Measurements from ENCODE around the gene CTBP2.
"Not testable (repeated sequence)": the region's sequence is repeated elsewhere in the genome, so short reads cannot be mapped to it uniquely, and the experiment has no call there.

The CTBP2 gene

GRCh38 chr10:125082471-125082870, 77.9 kb downstream of the CTBP2 start:
- DNase-seq: not testable (repeated sequence)

DNA sequence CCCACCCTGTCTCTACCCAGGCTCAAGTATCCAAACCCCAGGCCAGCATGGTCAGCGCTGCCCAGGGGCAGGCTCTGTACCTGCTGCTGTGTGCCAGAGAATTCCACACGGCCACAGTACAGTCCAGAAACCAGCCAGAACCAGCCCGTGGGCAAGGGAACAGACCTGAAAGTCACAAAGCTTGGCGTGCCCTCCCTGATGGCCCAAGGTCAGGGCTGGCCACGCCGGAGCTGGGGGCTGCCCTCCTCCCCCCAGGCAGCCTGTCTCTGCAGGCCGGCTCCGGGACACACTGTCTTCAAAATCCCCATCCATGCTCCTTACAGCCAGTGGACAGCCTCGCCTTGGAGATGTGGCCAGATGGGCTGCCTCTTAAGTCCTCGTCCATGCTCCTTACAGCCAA, 78.4 kb downstream of the CTBP2 start:
- no peak for DNase-seq

GRCh38 chr10:125080984-125081383, 79.4 kb downstream of the CTBP2 start:
- no peak for DNase-seq

DNA sequence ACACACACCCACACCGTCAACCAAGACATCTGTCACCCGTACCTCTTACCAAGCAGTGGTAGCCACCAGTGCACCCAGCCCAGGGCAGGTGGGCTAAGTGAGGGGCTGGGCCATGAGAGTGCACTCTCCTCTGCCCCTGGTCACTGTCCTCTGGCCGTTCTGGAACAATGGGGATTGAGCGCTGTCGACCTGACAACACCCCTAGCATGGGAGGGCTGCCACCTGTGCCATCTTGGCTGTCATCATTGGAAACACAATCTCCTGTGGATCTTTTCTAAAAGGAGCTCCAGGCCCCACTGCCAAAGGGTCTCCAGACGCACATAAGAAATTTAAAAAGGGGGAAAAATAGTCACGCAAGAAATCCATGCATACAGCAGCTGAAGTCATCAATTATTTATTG, 80.1 kb downstream of the CTBP2 start:
- no peak for DNase-seq

DNA sequence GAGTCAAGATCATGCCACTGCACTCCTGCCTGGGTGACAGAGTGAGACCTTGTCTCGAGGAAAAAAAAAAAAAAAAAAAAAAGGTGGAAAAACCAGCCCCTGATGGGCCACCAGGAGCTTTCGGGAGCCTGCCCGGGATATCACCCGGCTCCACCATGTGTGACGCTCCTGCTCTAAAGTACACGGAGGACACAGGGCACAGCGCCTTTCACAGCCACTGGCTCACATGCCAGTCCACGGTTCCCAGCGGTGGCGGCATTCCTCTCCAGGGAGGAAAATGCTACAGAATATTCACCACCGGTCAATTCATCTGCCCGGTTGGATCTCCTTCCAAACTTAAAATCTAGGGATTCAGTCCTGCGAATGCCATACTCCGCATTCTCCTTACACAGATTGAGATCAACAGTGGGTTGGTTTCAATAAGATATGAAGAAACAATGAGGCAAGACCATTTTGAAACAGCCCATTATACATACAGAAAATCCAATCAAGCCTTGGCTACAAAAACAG, 81.2 kb downstream of the CTBP2 start:
- DNase-seq: no peak

DNA sequence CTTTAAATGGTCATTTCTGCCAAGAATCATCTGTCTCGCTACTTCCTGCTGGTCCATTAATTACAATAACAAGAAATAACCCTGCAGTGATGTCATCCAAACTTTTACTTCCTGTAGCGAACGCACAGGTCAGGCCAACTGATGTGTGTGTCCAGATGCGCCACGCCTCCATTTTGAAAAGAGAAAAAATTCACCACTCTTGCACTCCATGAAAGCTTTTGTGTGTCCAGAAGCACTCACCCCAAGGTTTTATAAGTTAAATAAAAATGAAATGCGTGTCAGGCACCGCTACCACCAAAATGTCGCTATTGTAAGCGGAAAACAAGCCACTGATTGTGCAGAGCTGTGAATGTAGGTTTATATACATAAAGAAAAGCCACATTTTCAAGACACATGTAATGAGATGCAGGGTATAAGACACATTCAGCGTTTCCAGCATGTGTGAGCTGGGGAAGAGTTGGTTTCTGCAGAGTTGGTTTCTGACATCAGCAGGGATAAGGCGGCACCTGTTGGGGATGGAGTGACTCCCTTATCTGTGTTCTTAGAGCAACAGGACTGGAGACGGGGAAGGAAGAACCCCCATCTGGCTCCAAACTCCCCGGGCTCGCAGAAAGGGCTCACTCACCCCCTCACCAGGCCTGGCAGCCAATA, 83.3 kb downstream of the CTBP2 start:
- DNase-seq: no peak

GRCh38 chr10:125076121-125076825, 84.1 kb downstream of the CTBP2 start:
- no peak for DNase-seq

DNA sequence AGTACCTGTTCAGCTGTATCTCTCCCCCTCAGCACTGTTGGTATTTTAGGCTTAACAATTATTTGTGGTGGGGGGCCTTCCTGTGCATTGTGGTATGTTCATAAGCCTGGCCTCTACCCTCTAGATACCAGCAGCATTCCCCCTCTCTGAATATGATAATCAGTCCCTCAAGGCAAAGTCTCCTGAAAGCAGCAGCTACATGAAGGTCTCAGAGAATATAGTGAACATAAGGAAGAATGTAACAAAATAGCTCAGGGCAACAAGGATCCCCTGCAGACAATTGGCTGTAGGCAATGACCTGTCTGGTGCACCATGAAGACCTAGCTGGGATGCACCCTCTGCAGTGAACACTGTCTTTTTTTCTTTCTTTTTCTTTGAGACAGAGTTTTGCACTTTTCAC, 86.4 kb downstream of the CTBP2 start:
- no peak for DNase-seq

DNA sequence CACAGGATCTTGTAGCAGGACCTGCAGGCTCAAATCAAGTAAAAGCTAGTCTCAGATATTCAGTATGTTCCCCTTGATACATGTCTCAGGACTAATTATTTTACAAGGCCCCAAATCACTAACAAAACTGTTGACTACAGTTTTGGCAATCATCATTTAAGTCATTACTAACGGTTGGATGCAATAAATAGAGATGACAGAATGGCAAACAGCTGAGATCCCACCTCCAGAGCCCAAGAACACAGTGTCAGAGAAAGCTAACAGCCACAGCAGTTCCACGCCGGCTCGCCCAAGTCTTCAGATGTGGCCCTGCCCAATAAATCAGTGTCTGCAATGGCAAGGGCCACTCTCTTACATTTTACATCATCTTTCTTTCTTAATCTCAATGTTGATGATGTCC, 87.6 kb downstream of the CTBP2 start:
- no peak for DNase-seq

DNA sequence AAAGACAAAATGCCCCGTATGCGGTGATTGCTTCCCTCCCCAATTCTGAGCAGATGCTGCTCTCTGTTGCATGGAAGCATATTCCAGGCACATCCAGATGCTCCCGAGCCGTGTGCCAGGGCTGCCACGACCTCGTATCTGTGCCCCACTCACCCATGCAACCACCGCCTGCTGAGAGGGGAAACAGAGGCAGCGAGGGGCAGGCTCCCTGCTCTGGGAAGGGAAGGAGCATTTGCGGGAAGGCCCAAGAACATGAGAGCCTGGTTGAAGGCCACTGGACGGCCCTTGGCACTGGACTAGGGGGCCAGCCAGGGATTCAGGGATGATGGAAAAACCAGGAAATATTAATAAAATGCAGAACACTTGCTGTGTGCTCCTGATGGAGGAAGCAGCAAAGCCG, 89.4 kb downstream of the CTBP2 start:
- DNase-seq: no peak

GRCh38 chr10:125068406-125068805, 92.0 kb downstream of the CTBP2 start:
- no peak for DNase-seq

- DNase-seq: no peak
Measured at GRCh38 chr10:125067764-125068163, 92.6 kb downstream of the CTBP2 start.

GRCh38 chr10:125066764-125067450, 93.5 kb downstream of the CTBP2 start:
- DNase-seq: no peak

DNA sequence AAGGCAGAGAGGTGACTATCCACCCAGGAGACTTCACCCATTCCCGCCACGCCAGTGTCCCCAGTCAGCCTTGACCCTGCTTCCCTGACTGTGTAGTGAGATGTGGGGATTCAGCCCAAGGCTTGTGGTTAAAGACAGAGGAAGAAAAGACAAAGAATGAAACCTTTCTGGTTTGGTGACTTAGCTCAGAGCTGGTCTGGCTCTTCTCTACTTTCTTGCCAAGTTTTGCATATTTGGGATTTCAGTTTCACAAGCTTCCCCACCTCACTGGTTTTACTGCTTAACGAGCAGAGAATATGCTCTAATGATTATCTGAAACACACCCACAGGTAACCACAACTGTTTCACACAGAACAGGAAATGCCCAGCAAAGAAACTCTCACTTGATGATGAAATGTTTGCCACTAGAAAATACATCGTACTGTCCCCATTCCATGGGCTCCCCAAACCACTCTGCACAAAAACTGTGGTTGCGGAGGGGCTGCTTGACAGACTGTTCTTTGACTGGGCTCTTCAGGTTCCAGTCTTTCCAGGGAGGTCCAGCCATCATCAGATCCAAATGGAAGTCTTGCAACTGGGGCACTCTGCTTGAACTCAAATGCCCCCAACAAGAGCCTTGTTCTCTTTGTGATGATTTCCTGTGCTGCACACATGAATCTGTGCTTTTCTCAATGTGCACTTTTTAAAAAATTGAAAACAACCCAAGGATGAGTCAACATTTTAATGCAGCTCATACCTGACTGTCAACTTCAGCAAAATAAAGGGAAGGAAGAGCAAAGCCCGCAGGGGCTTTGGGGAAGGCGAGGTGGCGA, 95.5 kb downstream of the CTBP2 start:
- DNase-seq: no peak

GRCh38 chr10:125063256-125063925, 97.0 kb downstream of the CTBP2 start:
- DNase-seq: no peak

- no peak for DNase-seq
Measured at GRCh38 chr10:125062914-125063230, 97.5 kb downstream of the CTBP2 start.

GRCh38 chr10:125062227-125062913, 98.0 kb downstream of the CTBP2 start:
- DNase-seq: no peak

GRCh38 chr10:125061557-125062226, 98.7 kb downstream of the CTBP2 start:
- no peak for DNase-seq

GRCh38 chr10:125060826-125061556, 99.4 kb downstream of the CTBP2 start:
- peak; percentile 48 for DNase-seq

DNA sequence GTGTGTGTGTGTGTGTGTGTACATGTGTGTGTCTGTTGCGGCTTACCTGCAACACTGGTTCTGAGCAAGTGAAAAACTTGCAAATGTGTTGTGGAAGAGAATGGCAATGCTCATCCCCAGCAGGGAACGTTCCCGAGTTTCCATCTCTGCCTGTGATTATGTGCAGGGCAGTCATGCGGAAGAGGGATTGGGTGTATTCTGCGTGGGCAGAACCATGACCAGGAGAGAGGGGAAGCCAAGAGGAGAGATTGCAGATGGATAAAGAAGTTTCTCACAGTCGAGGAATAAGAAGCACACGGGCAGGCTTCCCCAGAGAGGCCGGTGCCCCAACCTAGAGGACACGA, 99.9 kb downstream of the CTBP2 start:
- no peak for DNase-seq

DNA sequence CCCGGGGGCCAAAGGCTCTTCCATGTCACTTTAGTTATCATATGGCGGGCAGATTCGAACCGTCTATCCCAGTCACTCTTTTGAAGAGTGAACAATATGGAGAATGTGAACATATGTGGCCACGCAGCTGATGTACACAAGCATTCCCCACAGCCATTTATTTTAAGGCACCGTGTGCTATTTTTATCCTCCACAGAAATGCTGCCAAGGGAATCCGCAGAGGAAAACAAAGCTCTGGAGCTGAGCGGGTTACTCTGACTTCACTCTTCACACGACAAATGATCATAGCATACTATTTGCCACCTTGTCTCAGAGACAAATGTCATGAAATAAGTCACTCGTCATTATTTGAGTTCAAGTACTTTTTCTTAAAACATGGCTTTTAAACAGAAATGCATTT, 100.3 kb downstream of the CTBP2 start:
- no peak for DNase-seq

Data from NCI-H69 (cell line).